ENCODE measurements around the gene SLC24A4. TPM values are rescaled to one million over a fixed set of nuclear protein-coding genes. Genes with fewer than 3 reads are reported as not detected.

Gene SLC24A4
- total RNA-seq, 4 donors from 2014 or later, result 0.35 to 0.49 TPM; not detected in 2

DNA sequence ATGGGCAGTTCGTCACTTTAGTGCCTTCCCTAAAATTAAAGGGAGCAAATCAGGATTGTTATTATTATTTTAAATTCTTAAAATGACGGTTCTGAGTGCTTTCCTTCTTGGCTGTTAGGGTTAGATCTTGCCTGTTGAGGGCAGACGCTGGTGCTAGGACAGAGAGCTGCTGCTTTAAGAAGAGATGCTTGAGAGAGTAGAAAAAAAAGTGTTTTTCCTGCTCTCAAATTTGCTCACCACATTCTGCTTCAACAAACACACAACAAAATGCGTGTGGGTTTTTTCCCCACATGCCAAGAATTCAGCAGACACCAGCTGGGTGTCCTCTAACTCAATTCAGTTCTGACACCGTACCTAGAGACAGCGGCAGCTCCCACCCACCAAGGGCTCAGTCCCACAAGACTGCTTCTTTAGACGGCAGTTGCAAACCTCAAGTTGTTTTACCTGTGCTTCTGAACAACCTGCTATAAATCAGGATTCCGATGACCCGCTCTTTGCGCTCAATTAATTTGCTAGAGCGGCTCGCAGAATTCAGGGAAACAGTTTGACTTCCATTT lies 114.8 kb downstream of the SLC24A4 start:
- TF ChIP-seq, protein P1, sequence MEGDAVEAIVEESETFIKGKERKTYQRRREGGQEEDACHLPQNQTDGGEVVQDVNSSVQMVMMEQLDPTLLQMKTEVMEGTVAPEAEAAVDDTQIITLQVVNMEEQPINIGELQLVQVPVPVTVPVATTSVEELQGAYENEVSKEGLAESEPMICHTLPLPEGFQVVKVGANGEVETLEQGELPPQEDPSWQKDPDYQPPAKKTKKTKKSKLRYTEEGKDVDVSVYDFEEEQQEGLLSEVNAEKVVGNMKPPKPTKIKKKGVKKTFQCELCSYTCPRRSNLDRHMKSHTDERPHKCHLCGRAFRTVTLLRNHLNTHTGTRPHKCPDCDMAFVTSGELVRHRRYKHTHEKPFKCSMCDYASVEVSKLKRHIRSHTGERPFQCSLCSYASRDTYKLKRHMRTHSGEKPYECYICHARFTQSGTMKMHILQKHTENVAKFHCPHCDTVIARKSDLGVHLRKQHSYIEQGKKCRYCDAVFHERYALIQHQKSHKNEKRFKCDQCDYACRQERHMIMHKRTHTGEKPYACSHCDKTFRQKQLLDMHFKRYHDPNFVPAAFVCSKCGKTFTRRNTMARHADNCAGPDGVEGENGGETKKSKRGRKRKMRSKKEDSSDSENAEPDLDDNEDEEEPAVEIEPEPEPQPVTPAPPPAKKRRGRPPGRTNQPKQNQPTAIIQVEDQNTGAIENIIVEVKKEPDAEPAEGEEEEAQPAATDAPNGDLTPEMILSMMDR (IDR thresholded peaks at IDR 0.05), result no peak
- no peak for TF ChIP-seq POLR2A (IDR thresholded peaks at IDR 0.05)
- intact Hi-C loops (cut with DNase I; ENCODE audit: low total_unique reads), result no loop called here
- Histone ChIP-seq H3K4me1 (no peaks in the 10 kb centered on the region), H3K27me3 (no peaks in the 10 kb centered on the region), H3K27ac (no peak overlapping the region), H3K4me3 (no peak overlapping the region), H3K36me3 (no peaks in the 10 kb centered on the region), H3K9me3 (no peaks in the 10 kb centered on the region)
- DNase-seq, result no peak

DNA sequence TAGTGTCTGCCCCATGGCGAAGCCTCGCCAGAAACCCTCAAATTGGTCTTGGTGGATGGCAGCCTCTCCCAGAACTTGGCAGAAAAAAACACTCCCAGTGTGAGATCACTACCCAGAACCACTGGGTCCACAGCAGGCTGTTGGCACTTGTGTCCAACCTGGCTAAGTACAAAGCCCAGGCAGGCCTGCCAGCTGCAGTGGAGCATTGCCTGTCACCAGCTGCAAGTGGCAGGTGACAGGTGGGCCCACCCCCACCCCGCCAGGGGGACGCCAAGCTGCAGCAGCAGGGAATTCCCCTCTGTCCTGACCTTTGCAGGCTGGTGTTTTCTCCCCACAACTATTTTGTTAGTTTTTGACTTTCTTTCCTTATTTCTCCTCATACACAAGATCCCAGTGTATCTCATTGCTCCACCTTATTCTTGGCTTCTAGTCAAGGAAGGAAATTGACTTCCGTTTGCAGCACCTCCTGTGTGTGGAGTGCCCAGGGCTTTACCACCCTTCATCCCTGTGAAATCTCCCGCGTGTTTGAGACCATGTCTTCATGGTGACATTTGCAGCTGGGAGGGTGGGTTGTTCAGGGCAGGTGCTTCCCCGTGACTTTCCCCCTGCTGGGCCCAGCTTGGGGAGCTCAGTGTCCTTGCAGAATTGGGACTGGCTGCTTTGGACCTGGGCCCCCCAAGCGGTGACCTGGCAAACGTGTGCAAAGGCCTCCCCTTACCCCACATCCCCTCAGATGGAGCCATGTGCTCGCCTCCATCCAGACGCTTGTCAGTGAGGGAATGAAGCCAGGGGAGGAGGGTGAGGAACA lies 116.8 kb downstream of the SLC24A4 start:
- no peaks in the 10 kb centered on the region for H3K36me3 ChIP-seq
- H3K27ac ChIP-seq, result no peak overlapping the region
- no peak for DNase-seq
- H3K4me1 ChIP-seq, result no peaks in the 10 kb centered on the region
- intact Hi-C loops (cut with DNase I; ENCODE audit: low total_unique reads), result no loop called here
- TF ChIP-seq, protein P1 (IDR thresholded peaks at IDR 0.05), result no peak
- no peak for TF ChIP-seq POLR2A (IDR thresholded peaks at IDR 0.05)
- no peak overlapping the region for H3K4me3 ChIP-seq
- no peaks in the 10 kb centered on the region for H3K9me3 ChIP-seq
- H3K27me3 ChIP-seq, result no peaks in the 10 kb centered on the region

DNA sequence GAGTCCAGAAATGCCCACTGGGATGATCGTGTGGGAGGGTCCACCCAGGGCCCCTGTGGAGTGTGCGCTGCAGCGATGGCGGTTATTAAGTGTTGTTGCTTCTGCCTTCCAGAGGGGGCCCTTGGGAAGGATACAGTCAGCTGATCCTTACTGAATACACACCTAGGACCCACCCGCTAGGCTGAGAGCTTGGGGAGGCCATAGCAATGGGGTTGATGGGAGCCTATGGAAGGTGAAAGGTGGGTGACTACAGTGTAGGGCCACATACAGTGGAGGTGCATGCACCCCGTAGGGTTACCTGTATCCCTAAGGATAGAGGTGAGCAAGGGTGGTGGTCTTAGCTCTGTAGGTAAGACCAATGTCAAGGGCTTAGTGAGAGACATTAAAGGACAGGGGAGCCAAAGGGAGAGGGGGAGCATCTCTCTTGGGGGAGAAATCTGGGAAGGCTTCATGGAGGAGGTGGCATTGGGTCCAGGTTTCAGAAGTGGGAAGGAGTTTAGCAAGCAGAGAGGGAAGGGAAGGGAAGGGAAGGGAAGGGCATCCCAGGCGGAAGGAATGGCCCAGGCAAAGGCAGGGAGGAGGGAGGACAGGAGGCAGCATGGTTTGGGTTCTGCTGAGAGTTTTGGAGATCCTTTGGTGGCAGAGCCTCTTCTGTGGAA lies 117.5 kb downstream of the SLC24A4 start:
- no peak for TF ChIP-seq POLR2A (IDR thresholded peaks at IDR 0.05)
- TF ChIP-seq, protein P1 (IDR thresholded peaks at IDR 0.05), result no peak
- Histone ChIP-seq H3K27me3 (no peaks in the 10 kb centered on the region), H3K4me1 (no peaks in the 10 kb centered on the region), H3K9me3 (no peaks in the 10 kb centered on the region), H3K36me3 (no peaks in the 10 kb centered on the region), H3K4me3 (no peak overlapping the region), H3K27ac (no peak overlapping the region)
- no peak for DNase-seq
- intact Hi-C loops (cut with DNase I; ENCODE audit: low total_unique reads), result no loop called here

DNA sequence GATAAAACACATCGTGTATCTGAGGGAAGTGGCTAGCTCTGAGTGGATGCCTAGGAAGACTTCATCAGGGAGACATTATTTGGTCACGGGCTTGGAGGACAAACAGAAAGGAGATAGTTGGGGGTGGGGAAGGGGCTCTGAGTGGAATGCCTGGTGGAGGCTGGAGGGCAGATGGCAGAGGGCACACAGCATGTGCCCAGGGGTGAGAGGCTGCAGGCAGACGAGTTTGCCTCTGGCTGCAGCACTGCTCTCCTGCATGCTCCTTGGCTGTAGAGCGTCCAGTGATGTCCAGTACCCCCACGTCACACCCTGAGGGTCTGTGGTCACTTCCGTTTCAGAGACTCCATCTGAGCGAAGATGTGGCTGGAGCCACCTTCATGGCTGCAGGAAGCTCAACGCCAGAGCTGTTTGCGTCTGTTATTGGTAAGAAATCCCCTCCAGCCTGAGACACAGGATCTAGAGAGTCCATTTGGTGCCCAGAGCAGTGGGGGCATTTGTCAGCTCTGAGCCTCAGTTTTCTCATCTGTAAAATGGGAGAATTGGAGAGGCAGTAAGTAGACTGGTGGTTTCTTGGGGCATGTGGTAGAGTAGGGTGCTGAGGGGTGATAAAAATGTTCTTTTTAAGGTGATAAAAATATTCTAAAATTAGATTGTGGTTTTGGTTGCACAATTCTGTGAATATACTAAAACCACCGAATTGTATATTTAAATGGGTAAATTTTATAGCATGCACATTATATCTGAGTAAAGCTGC lies 119.0 kb downstream of the SLC24A4 start:
- no peak overlapping the region for H3K27ac ChIP-seq
- no peaks in the 10 kb centered on the region for H3K9me3 ChIP-seq
- H3K4me3 ChIP-seq, result no peak overlapping the region
- intact Hi-C loops (cut with DNase I; ENCODE audit: low total_unique reads), result no loop called here
- no peak for DNase-seq
- H3K36me3 ChIP-seq, result no peaks in the 10 kb centered on the region
- H3K27me3 ChIP-seq, result no peaks in the 10 kb centered on the region
- H3K4me1 ChIP-seq, result no peaks in the 10 kb centered on the region
- TF ChIP-seq, protein P1 (IDR thresholded peaks at IDR 0.05), result no peak
- TF ChIP-seq POLR2A (IDR thresholded peaks at IDR 0.05), result no peak

All from uterus (tissue), 4 donors.